ENCODE data around the gene SNN.

The SNN gene

DNA sequence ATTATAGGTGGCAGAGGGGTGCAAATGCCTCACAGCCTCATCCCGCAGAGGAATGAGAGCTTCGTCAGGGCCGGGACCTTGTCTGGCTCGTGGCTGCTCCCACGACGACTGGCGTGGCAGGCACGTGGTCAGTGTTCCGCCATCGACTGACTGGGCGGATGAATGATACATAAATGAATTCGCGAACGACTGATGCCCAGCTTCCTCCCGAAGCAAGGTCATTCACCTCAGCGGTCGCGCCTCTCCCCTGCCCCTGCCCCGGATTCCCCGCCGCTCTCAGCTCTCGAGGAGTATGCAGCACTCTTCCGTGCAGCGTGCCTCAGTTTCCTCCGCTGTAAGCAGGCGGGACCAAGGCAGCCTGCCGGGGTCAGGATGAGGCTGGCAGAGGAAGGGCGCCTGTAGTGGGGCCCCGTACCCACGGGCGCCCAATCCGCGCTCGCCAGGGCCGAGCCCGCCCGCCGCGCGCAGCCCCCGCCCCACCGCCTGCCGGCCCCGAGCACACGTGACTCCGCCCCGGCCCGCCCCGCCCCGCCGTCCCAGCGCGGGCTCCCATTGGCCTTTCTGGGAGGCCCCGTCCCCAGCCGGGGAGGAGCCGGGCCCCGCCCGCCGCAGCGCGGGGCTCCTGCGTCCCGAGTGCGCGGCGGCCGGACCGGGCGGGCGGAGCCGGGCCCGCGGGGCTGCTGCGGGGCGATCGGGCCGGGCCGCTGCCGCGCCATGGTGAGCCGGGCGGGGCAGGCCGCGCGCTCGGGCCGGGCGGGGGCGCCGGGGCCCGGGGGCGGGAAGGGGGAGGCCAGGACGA is at the start of gene SNN:
TSS of gene SNN (plus strand) at position 632 of the 799 bp plus-strand sequence. CDS start 7,605 bp downstream, outside the sequence.
- DNase-seq (ENCODE audit: low spot score): peak; percentile 65

DNA sequence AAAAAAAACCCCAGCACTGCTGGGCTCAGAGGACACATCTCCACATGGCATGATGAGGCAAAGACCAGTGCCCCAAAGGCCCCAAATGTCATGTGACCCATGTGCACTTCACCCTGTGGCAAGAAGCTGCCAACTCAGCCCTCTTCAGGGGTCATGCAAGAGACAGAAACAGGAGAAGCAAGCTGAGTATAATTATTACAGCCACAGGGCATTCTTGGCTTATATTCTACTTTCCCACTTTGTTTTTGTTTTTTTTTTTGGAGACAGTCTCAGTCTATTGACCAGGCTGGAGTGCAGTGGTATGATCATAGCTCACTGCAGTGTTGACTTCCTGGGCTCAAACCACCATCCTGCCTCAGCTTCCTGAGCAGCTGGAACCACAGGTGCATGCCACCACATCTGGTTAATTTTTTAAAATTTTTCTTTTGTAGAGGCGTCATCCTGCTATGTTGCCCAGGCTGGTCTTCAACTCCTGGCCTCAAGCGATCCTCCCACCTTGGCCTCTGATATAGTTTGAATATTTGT is 48.9 kb upstream of the SNN start:
- DNase-seq (ENCODE audit: low spot score): no peak

GRCh38 chr16:11620243-11621003 is 47.8 kb upstream of the SNN start:
- DNase-seq (ENCODE audit: low spot score): no peak

DNA sequence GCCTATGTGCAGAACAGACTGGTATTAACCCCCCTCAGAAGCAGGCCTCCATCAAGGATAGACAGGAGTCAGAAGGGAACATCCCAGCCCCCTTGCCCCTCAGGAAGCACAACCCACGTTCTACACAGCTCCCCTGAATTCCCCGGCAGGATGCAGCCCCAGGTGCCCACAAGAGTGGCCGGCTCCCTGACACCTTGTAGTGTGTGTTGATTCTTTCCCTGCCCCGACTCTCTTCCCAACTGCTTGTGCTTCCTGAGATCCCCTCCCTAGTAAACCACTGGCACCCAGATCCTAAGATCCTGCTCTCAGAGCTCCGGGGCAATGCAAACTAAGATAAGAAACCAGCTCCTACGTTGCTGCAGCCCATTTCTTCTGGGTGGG is 46.7 kb upstream of the SNN start:
- no peak for DNase-seq (ENCODE audit: low spot score)

- no peak for DNase-seq (ENCODE audit: low spot score)
These were observed 46.2 kb upstream of the SNN start for GRCh38 chr16:11621920-11622651.

- DNase-seq (ENCODE audit: low spot score): no peak
These were observed 44.0 kb upstream of the SNN start for GRCh38 chr16:11624205-11624604.

GRCh38 chr16:11624636-11625607 is 43.3 kb upstream of the SNN start:
- DNase-seq (ENCODE audit: low spot score): no peak

- DNase-seq (ENCODE audit: low spot score): no peak
These were observed 42.5 kb upstream of the SNN start for GRCh38 chr16:11625769-11626168.

DNA sequence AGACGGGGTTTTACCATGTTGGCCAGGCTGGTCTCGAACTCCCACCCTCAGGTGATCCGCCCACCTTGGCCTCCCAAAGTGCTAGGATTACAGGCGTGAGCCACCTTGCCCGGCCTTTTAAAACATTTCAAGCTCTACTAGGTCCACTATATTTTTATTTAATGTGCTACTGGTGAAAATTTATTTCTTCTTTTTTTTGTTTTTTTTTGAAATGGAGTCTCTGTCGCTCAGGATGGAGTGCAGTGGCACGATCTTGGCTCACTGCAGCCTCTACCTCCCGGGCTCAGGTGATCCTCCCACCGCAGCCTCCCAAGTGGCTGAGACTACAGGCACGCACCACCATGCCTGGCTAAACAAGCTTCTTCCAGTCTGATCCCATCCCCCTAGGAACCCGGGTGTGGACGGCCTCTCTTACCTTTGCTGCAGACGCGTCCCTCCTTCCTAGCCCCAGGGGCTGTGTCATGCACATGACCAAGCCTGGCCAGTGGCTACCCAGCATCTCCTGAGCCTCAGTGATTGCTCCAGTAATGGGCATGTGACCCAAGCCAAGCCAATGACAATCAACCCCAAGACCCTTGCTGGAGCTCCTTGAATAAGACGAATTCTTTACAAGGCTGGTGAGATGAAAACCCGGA is 41.5 kb upstream of the SNN start:
- DNase-seq (ENCODE audit: low spot score): no peak

- DNase-seq (ENCODE audit: low spot score): no peak
These were observed 41.0 kb upstream of the SNN start for GRCh38 chr16:11627292-11627663.

- peak; percentile 66 for DNase-seq (ENCODE audit: low spot score)
These were observed 40.3 kb upstream of the SNN start for GRCh38 chr16:11627822-11628457.

DNA sequence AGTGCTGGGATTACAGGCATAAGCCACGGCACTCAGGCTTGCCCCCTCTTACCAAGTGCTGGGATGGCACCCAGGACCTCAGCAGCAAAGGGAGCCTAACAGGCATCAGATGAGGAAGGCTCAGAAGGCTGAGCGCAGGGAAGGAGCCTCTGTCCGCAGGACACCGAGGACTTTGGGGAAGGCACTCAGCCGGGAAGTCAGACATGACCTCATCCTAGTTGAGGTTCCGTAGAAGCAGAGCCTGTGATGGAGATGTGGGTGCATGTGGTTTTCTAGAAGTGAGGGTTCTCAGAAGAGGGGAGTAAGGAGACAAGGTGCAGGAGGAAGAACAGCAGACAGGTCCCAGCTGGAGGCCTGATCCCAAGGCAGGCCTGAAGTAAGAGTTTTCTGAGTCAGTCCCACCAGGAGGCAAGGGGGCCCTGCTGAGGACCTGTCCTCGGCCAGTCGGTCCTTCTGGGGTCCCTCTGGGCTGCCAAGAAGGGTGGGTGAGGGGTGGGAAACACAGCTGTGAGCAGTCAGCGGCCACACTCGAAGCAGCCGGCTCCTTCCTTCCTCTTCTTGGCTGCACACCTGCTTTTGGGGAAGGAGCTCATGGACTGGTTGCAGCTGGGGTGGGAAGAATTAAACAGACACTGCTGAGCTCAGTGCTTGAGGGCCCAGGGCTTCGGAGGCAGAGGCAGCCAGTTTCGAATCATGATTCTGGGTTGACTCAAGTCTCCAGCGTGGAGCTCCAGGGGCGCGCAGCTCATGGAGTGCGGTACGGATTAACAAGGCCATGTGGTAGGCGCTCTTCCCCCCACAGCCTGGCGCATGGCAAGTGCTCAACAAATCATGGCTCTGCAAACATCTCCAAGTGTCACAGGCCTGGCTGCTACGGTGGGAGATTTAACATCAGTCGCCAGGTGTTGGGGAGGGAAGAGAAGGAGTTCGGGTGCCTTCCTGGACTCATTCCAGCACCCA is 38.9 kb upstream of the SNN start:
- DNase-seq (ENCODE audit: low spot score): no peak

GRCh38 chr16:11630046-11630767 is 38.0 kb upstream of the SNN start:
- DNase-seq (ENCODE audit: low spot score): peak; percentile 64

GRCh38 chr16:11630768-11631056 is 37.5 kb upstream of the SNN start:
- no peak for DNase-seq (ENCODE audit: low spot score)

DNA sequence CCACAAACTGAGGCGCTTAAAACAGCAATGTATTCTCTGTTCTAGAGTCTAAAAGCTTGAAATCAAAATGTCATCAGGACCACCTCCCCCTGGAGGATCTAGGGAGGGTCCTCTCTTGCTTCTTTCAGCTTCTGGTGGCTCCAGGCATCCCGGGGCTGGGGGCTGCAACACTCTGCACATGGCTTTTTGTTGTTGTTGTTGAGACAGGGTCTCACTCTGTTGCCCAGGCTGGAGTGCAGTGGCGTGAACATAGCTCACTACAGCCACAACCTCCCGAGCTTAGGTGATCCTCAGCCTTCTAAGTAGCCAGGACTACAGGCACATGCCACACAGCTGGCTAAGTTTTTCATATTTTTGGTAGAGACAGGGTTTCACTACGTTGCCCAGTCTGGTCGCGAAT is 37.0 kb upstream of the SNN start:
- no peak for DNase-seq (ENCODE audit: low spot score)

- DNase-seq (ENCODE audit: low spot score): peak; percentile 42
These were observed 35.8 kb upstream of the SNN start for GRCh38 chr16:11632455-11632939.

- DNase-seq (ENCODE audit: low spot score): no peak
These were observed 35.1 kb upstream of the SNN start for GRCh38 chr16:11633113-11633512.

DNA sequence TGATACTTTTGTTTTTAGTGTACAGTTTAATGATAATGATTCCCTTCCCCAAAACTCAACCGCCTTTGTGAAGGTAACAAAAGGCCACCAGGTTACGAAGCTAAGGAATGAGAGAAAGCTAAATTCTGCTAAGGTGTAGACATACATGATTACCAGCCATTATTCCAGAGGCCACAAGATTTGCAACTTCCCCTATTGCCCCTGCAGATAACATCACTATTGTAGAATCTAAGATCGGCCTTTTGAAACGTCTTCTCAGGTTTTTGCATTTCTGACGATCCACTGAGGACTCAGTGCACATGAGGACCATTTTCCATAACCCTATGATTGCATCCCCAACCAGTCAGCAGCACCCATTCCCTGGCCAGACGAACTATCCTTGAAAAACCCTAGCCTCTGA is 33.9 kb upstream of the SNN start:
- no peak for DNase-seq (ENCODE audit: low spot score)

Measured in SW480 (cell line).